GM23248 (cell line): Measurements from ENCODE around the gene EHMT1.
"Not testable (repeated sequence)": the region's sequence is repeated elsewhere in the genome, so short reads cannot be mapped to it uniquely, and the experiment has no call there.

ENCODE experiments used
- EZH2 ChIP-seq: fragments of 200-600 bp; sonication (generic); IDR thresholded peaks from 2 replicates; pipeline ENCODE4 v1.6.1; 2018; ENCODE audit warnings: antibody characterized with exemption, mild to moderate bottlenecking; ENCODE audit not compliant: insufficient read depth, poor library complexity, severe bottlenecking
- EZH2phosphoT487 ChIP-seq: fragments of 200-600 bp; sonication (generic); IDR thresholded peaks from 2 replicates; pipeline ENCODE4 v1.6.1; 2018; ENCODE audit warnings: antibody characterized with exemption, moderate library complexity, mild to moderate bottlenecking, low read depth; ENCODE audit not compliant: insufficient read depth

GRCh38 chr9:137780031-137780430 is 161.2 kb downstream of the EHMT1 start:
- TF ChIP-seq EZH2phosphoT487, EZH2: not testable (repeated sequence)
